ENCODE measurements around the gene TEAD4. TPM values are rescaled to one million over a fixed set of nuclear protein-coding genes. Genes with fewer than 3 reads are reported as not detected.

TEAD4 gene
- total RNA-seq, 1 experiment from 2014 or later, result 127 TPM

- Histone ChIP-seq H3K27ac (ENCODE audit: insufficient read length, low read depth, low read length) (peak overlapping the region; percentile 41), H2AFZ (ENCODE audit: low read length) (no peak overlapping the region)
Observed at GRCh38 chr12:2963154-2963759, 4.1 kb downstream of the TEAD4 start.

More at GRCh38 chr12:2963154-2963759, 4.1 kb downstream of the TEAD4 start:
- H2BK20ac ChIP-seq (ENCODE audit: low read depth, low read length, poor library complexity, severe bottlenecking), result no peak overlapping the region
- no peaks in the 10 kb centered on the region for H3K9me3 ChIP-seq (ENCODE audit: control insufficient read depth, low read depth, low read length)
- Mint-ChIP-seq H3K4me1 (peaks cover 42 to 46% of the 10 kb centered on the region in 2 experiments), H3K9me3 (no peaks in the 10 kb centered on the region; a peak in 1 of 5 replicates), H3K27me3 (ENCODE audit: low read depth) (peaks cover 6% of the 10 kb centered on the region), H3K4me3 (peak overlapping the region; percentile 50 to 65), H3K36me3 (ENCODE audit: insufficient read depth in 1 of 3, low read depth in 3 of 3) (peaks cover 11 to 37% (median 12%) of the 10 kb centered on the region in 3 experiments), H3K27ac (peak overlapping the region; percentile 83 to 99 (median 88))
- no peak overlapping the region for H3K56ac ChIP-seq (ENCODE audit: insufficient read length, low read depth, low read length)
- H2AK5ac ChIP-seq (ENCODE audit: insufficient read length, low read length), result no peak overlapping the region
- H4K91ac ChIP-seq (ENCODE audit: insufficient read length, low read depth, low read length), result no peak overlapping the region
- no peak overlapping the region for H2BK15ac ChIP-seq (ENCODE audit: low read depth, low read length)
- H3K23me2 ChIP-seq (ENCODE audit: insufficient read length, low read depth, low read length, poor library complexity, severe bottlenecking), result peaks cover 22% of the 10 kb centered on the region
- H2BK120ac ChIP-seq (ENCODE audit: low read depth, low read length, poor library complexity, severe bottlenecking), result no peak overlapping the region
- H3K4me1 ChIP-seq (ENCODE audit: insufficient read depth, low read length), result peaks cover 3% of the 10 kb centered on the region; the same call in 1 of the 2 replicates
- no peak overlapping the region for H4K8ac ChIP-seq (replicated peaks; ENCODE audit: insufficient read length, low read depth, low read length)
- no peak overlapping the region for H2BK5ac ChIP-seq (ENCODE audit: insufficient read length, low read length)
- H3K79me2 ChIP-seq (ENCODE audit: insufficient read depth, low read length), result peaks cover 38% of the 10 kb centered on the region; the same call in 1 of the 2 replicates
- no peak overlapping the region for H3T11ph ChIP-seq (ENCODE audit: low read length)
- peak overlapping the region; percentile 53 for H3K4me2 ChIP-seq (ENCODE audit: insufficient read depth, insufficient read length, low read length)
- peak; percentile 77 for DNase-seq
- H3K14ac ChIP-seq (ENCODE audit: insufficient read depth, low read length), result peak overlapping the region; percentile 77; the same call in 1 of the 2 replicates
- H3K18ac ChIP-seq (ENCODE audit: insufficient read length, low read depth, low read length), result peak overlapping the region; percentile 75
- WGBS (ENCODE audit: extremely low coverage, insufficient read length, low lambda C conversion rate), result no CpG with 5 or more reads among the region's 9 CpGs
- no peak overlapping the region for H3K4ac ChIP-seq (ENCODE audit: low read depth, low read length)
- no peaks in the 10 kb centered on the region for H3K79me1 ChIP-seq (ENCODE audit: insufficient read depth, low read depth, low read length, poor library complexity, severe bottlenecking)
- peak overlapping the region; percentile 40 for H2BK12ac ChIP-seq (ENCODE audit: insufficient read length, low read depth, low read length)
- no peak overlapping the region for H3K23ac ChIP-seq (ENCODE audit: insufficient read length, low read depth, low read length)
- TF ChIP-seq, protein P1, sequence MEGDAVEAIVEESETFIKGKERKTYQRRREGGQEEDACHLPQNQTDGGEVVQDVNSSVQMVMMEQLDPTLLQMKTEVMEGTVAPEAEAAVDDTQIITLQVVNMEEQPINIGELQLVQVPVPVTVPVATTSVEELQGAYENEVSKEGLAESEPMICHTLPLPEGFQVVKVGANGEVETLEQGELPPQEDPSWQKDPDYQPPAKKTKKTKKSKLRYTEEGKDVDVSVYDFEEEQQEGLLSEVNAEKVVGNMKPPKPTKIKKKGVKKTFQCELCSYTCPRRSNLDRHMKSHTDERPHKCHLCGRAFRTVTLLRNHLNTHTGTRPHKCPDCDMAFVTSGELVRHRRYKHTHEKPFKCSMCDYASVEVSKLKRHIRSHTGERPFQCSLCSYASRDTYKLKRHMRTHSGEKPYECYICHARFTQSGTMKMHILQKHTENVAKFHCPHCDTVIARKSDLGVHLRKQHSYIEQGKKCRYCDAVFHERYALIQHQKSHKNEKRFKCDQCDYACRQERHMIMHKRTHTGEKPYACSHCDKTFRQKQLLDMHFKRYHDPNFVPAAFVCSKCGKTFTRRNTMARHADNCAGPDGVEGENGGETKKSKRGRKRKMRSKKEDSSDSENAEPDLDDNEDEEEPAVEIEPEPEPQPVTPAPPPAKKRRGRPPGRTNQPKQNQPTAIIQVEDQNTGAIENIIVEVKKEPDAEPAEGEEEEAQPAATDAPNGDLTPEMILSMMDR (conservative IDR thresholded peaks at IDR 0.05), result no peak
- H3K9ac ChIP-seq (ENCODE audit: extremely low read depth, insufficient read length, low read length), result no peak overlapping the region
- H4K20me1 ChIP-seq (ENCODE audit: control insufficient read depth, insufficient read depth, insufficient read length), result peaks cover 3% of the 10 kb centered on the region
- no peak overlapping the region for H4K5ac ChIP-seq (ENCODE audit: insufficient read length, low read depth, low read length)
- no peaks in the 10 kb centered on the region for H3K27me3 ChIP-seq (ENCODE audit: insufficient read depth, low read length)
